Measurements from ENCODE around the gene CINP.

DNA sequence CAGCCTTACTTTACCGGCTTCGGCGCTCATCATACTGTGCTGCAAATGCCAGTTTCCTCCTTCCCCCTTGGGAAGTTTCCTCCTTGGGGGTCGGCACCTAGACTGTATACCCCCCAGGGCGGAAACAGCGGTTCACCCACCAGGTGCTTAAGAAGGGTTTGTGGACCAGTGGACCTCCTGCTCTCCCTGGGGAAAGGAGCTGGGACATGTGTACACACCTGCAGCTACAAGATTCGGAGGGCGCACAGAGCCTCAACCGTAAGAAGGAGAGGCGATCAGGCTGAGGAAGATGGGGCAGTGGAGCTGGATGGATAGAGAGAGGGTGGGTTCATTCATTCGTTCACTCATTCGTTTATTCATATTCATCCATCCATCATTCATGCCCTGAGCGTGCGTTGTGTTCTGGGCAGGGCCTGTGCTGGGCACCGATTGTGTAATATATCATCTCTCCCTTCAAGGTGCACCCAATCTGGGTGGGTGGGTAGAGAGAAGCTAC, 43.9 kb downstream of the CINP start:
- TF ChIP-seq EZH2phosphoT487 (IDR thresholded peaks at IDR 0.05; ENCODE audit: low read depth) = no peak
- TF ChIP-seq, protein P1, sequence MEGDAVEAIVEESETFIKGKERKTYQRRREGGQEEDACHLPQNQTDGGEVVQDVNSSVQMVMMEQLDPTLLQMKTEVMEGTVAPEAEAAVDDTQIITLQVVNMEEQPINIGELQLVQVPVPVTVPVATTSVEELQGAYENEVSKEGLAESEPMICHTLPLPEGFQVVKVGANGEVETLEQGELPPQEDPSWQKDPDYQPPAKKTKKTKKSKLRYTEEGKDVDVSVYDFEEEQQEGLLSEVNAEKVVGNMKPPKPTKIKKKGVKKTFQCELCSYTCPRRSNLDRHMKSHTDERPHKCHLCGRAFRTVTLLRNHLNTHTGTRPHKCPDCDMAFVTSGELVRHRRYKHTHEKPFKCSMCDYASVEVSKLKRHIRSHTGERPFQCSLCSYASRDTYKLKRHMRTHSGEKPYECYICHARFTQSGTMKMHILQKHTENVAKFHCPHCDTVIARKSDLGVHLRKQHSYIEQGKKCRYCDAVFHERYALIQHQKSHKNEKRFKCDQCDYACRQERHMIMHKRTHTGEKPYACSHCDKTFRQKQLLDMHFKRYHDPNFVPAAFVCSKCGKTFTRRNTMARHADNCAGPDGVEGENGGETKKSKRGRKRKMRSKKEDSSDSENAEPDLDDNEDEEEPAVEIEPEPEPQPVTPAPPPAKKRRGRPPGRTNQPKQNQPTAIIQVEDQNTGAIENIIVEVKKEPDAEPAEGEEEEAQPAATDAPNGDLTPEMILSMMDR (IDR thresholded peaks at IDR 0.05; ENCODE audit: low read depth, low read length) = no peak

Measured in OCI-LY3 (cell line).